H1 (cell line): ENCODE measurements around the gene CRCP. TPM values are rescaled to one million over a fixed set of nuclear protein-coding genes. Genes with fewer than 3 reads are reported as not detected.

Source experiments
- CTCF ChIA-PET: fragments of 300-600 bp; sonication (Branson Sonifier 250); formaldehyde crosslinking; loops from one replicate; lab custom pipeline; 2021; ENCODE audit not compliant: partially characterized antibody; lab: Charles Lee
- POLR2A ChIA-PET: fragments of 300-600 bp; sonication (Branson Sonifier 250); formaldehyde crosslinking; loops from one replicate; lab custom pipeline; 2021; ENCODE audit warnings: inconsistent platforms; ENCODE audit not compliant: partially characterized antibody; lab: Charles Lee
- DNase-seq, 2 experiments: peaks; one replicate each; pipeline versions ENCODE4 v3.0.0 to v3.0.0-alpha.2; 2010 to 2022; ENCODE audit warnings: low spot score in 2 of 2, low read depth in 1 of 2, mixed read lengths in 1 of 2
- FAIRE-seq: peaks from 2 replicates; lab custom pipeline; 2011; peaks lifted over from hg19 to GRCh38; lab: Jason Lieb, UNC
- H2AFZ ChIP-seq: 2 replicates; pipeline ENCODE4 v1.8.1; 2012; ENCODE audit warnings: low read length, inconsistent platforms
- H2AK5ac ChIP-seq: 2 replicates; pipeline ENCODE4 v1.6.1; 2013; ENCODE audit warnings: low read depth, low read length
- H2BK120ac ChIP-seq: replicated peaks from 2 replicates; pipeline ENCODE3; 2013; ENCODE audit warnings: low read depth, low read length, inconsistent platforms
- H2BK12ac ChIP-seq: 2 replicates; pipeline ENCODE4 v1.6.1; 2013; ENCODE audit warnings: low read depth, low read length
- H2BK15ac ChIP-seq: 2 replicates; pipeline ENCODE4 v1.6.1; 2013; ENCODE audit warnings: low read length
- H2BK20ac ChIP-seq: 2 replicates; pipeline ENCODE4 v1.6.1; 2013; ENCODE audit warnings: low read length
- H2BK5ac ChIP-seq: 2 replicates; pipeline ENCODE4 v1.6.1; 2013; ENCODE audit warnings: low read depth, low read length
- H3K14ac ChIP-seq: 2 replicates; pipeline ENCODE4 v1.6.1; 2013; ENCODE audit warnings: inconsistent platforms; ENCODE audit not compliant: insufficient read length
- H3K18ac ChIP-seq: 2 replicates; pipeline ENCODE4 v1.6.1; 2013; ENCODE audit warnings: low read length; ENCODE audit errors: extremely low read depth
- H3K23ac ChIP-seq: 2 replicates; pipeline ENCODE4 v1.6.1; 2013; ENCODE audit warnings: inconsistent platforms; ENCODE audit not compliant: insufficient read length
- H3K23me2 ChIP-seq: 2 replicates; pipeline ENCODE4 v1.6.1; 2013; ENCODE audit warnings: low read depth, low read length
- H3K27ac ChIP-seq: 2 replicates; pipeline ENCODE4 v1.6.1; 2011; ENCODE audit warnings: low read depth, low read length, inconsistent platforms
- H3K27me3 ChIP-seq, 4 experiments: replicated peaks in 1 of 4; 1 replicate in 1 of 4; 2 replicates in 3 of 4; pipeline versions ENCODE4 v1.6.1 to v1.8.1; 2011 to 2013; ENCODE audit warnings: low read length in 3 of 4, mild to moderate bottlenecking in 3 of 4, inconsistent platforms in 2 of 4, mixed read lengths in 2 of 4, moderate library complexity in 1 of 4; ENCODE audit not compliant: control insufficient read depth in 3 of 4, insufficient read depth in 3 of 4; ENCODE audit errors: extremely low read depth in 1 of 4
- H3K36me3 ChIP-seq, 4 experiments: 2 replicates each; pipeline versions ENCODE4 v1.6.1 to v1.8.1; 2011 to 2013; ENCODE audit warnings: mild to moderate bottlenecking in 4 of 4, low read length in 3 of 4, moderate library complexity in 2 of 4, control low read depth in 1 of 4, inconsistent platforms in 1 of 4; ENCODE audit not compliant: insufficient read depth in 4 of 4, control insufficient read depth in 2 of 4
- H3K4ac ChIP-seq: replicated peaks from 2 replicates; pipeline ENCODE3; 2013; ENCODE audit warnings: low read length, low read depth, mixed read lengths, inconsistent platforms; ENCODE audit not compliant: insufficient read length
- H3K4me1 ChIP-seq, 4 experiments: replicated peaks in 1 of 4; 1 replicate in 1 of 4; 2 replicates in 3 of 4; pipeline versions ENCODE4 v1.6.1 to v1.8.1; 2011 to 2013; ENCODE audit warnings: low read length in 3 of 4, inconsistent platforms in 2 of 4, mixed read lengths in 1 of 4; ENCODE audit not compliant: insufficient read depth in 4 of 4, control insufficient read depth in 3 of 4
- H3K4me2 ChIP-seq, 2 experiments: 2 replicates each; pipeline versions ENCODE4 v1.6.1 to v1.8.1; 2011 to 2013; ENCODE audit warnings: low read depth in 2 of 2, low read length in 2 of 2, control low read depth in 1 of 2, inconsistent platforms in 1 of 2, mild to moderate bottlenecking in 1 of 2; ENCODE audit not compliant: insufficient read depth in 1 of 2
- H3K4me3 ChIP-seq, 4 experiments: fragments of 200-600, 300-600 bp in 1 of 4; sonication (generic), shearing (Covaris generic), sonication (Bioruptor Twin) in 1 of 4; 2 replicates each; pipeline versions ENCODE4 v1.5.1 to v1.8.1; 2011 to 2016; ENCODE audit warnings: low read length in 4 of 4, low read depth in 3 of 4, control low read depth in 2 of 4, inconsistent platforms in 2 of 4, mild to moderate bottlenecking in 2 of 4, mixed read lengths in 1 of 4, moderate library complexity in 1 of 4; ENCODE audit not compliant: insufficient read depth in 2 of 4; ENCODE audit errors: extremely low read depth in 1 of 4
- H3K56ac ChIP-seq: replicated peaks from 2 replicates; pipeline ENCODE3; 2013; ENCODE audit warnings: low read depth, mild to moderate bottlenecking, mixed read lengths, low read length, inconsistent platforms; ENCODE audit not compliant: insufficient read length
- H3K79me1 ChIP-seq: 2 replicates; pipeline ENCODE4 v1.6.1; 2013; ENCODE audit warnings: low read depth, low read length, control low read depth
- H3K79me2 ChIP-seq, 2 experiments: 2 replicates each; pipeline versions ENCODE4 v1.6.1 to v1.8.1; 2012 to 2013; ENCODE audit warnings: low read length in 2 of 2, mild to moderate bottlenecking in 2 of 2, inconsistent platforms in 1 of 2; ENCODE audit not compliant: insufficient read depth in 2 of 2, control insufficient read depth in 1 of 2
- H3K9ac ChIP-seq, 4 experiments: replicated peaks in 1 of 4; 1 replicate in 1 of 4; 2 replicates in 3 of 4; pipeline versions ENCODE4 v1.6.1 to v1.8.1; 2011 to 2013; ENCODE audit warnings: low read depth in 3 of 4, low read length in 3 of 4, control low read depth in 2 of 4, mild to moderate bottlenecking in 2 of 4, moderate library complexity in 2 of 4, inconsistent platforms in 1 of 4; ENCODE audit errors: extremely low read depth in 1 of 4
- H3K9me3 ChIP-seq, 2 experiments: 2 replicates each; pipeline versions ENCODE4 v1.6.1 to v1.8.1; 2012 to 2013; ENCODE audit warnings: mild to moderate bottlenecking in 2 of 2, moderate library complexity in 2 of 2, control low read depth in 1 of 2, inconsistent platforms in 1 of 2, low read depth in 1 of 2, low read length in 1 of 2, mixed read lengths in 1 of 2; ENCODE audit not compliant: insufficient read depth in 2 of 2
- H4K20me1 ChIP-seq, 2 experiments: replicated peaks in 1 of 2; 2 replicates each; pipeline versions ENCODE3 to v1.8.1; 2011 to 2013; ENCODE audit warnings: inconsistent platforms in 2 of 2, low read length in 2 of 2, mild to moderate bottlenecking in 1 of 2; ENCODE audit not compliant: insufficient read depth in 2 of 2, control insufficient read depth in 1 of 2
- H4K5ac ChIP-seq: 2 replicates; pipeline ENCODE4 v1.6.1; 2013; ENCODE audit warnings: low read length, low read depth, mixed read lengths, inconsistent platforms; ENCODE audit not compliant: insufficient read length
- H4K8ac ChIP-seq: 2 replicates; pipeline ENCODE4 v1.8.0; 2013; ENCODE audit warnings: mild to moderate bottlenecking, moderate library complexity, low read length, inconsistent platforms; ENCODE audit not compliant: insufficient read depth; ENCODE audit errors: extremely low read depth
- H4K91ac ChIP-seq: replicated peaks from 2 replicates; pipeline ENCODE3; 2013; ENCODE audit warnings: low read length, mixed read lengths, inconsistent platforms; ENCODE audit not compliant: insufficient read length
- ASH2L ChIP-seq: fragments of 200-600, 300-600 bp; sonication (generic); IDR thresholded peaks from one replicate; pipeline ENCODE4 v1.7.1; 2017; ENCODE audit warnings: low read length
- CHD1 ChIP-seq: IDR thresholded peaks from 2 replicates; pipeline ENCODE4 v1.6.1; 2012; ENCODE audit warnings: low read depth, low read length, improper control_type of control experiment
- CTCF ChIP-seq, 3 experiments: IDR thresholded peaks; 1 replicate in 2 of 3; 2 replicates in 1 of 3; pipeline versions ENCODE4 v1.5.1 to v1.6.1; 2011; ENCODE audit warnings: low read length in 3 of 3, mild to moderate bottlenecking in 3 of 3, inconsistent platforms in 2 of 3, low read depth in 1 of 3, moderate library complexity in 1 of 3; ENCODE audit not compliant: insufficient read depth in 1 of 3; ENCODE audit errors: control extremely low read depth in 1 of 3
- EP300 ChIP-seq, 2 experiments: IDR thresholded peaks; 1 replicate in 1 of 2; 2 replicates in 1 of 2; pipeline ENCODE4 v1.6.1; 2011 to 2012; ENCODE audit warnings: low read depth in 2 of 2, low read length in 2 of 2, mild to moderate bottlenecking in 2 of 2, borderline replicate concordance in 1 of 2, inconsistent platforms in 1 of 2, moderate library complexity in 1 of 2
- KDM1A ChIP-seq: fragments of 200-600, 300-600 bp; sonication (generic); IDR thresholded peaks from 2 replicates; pipeline ENCODE4 v1.7.1; 2016; ENCODE audit warnings: mild to moderate bottlenecking, low read length, borderline replicate concordance
- KDM5A ChIP-seq: fragments of 200-600 bp; IDR thresholded peaks from 2 replicates; pipeline ENCODE4 v1.7.1; 2012; ENCODE audit warnings: mild to moderate bottlenecking, low read length, inconsistent platforms, mixed read lengths
- SP2 ChIP-seq: IDR thresholded peaks from 2 replicates; pipeline ENCODE4 v1.6.1; 2012; ENCODE audit warnings: mild to moderate bottlenecking, low read length, inconsistent platforms
- SP4 ChIP-seq: IDR thresholded peaks from 2 replicates; pipeline ENCODE4 v1.6.1; 2012; ENCODE audit warnings: low read length, inconsistent platforms
- TBP ChIP-seq: IDR thresholded peaks from 2 replicates; pipeline ENCODE4 v1.6.1; 2011; ENCODE audit warnings: low read depth, low read length, improper control_type of control experiment
- USF2 ChIP-seq: IDR thresholded peaks from 2 replicates; pipeline ENCODE4 v1.6.1; 2011; ENCODE audit warnings: low read length, improper control_type of control experiment
- WGBS, 2 experiments: shearing (Covaris generic) in 1 of 2; methylation state at CpG; one replicate each; pipeline versions ENCODE4 v1.1.6 to v1.1.7; 2013 to 2015; ENCODE audit warnings: low lambda C conversion rate in 2 of 2, mixed read lengths in 2 of 2, inconsistent platforms in 1 of 2, low coverage in 1 of 2, missing lambda C conversion rate in 1 of 2; ENCODE audit not compliant: insufficient replicate concordance in 2 of 2, insufficient coverage in 1 of 2, insufficient read length in 1 of 2; ENCODE audit errors: extremely low coverage in 1 of 2, missing lambda C conversion rate in 1 of 2; 5-methylcytosine and 5-hydroxymethylcytosine counted together
- polyA plus RNA-seq, 7 experiments: library from polyadenylated mRNA; depleted of rRNA in 3 of 7; stranded (reverse) in 5 of 7; unstranded in 2 of 7; fragments of >200 nt in 5 of 7; fragments of 200-250 nt in 2 of 7; gene quantifications; 1 replicate in 5 of 7; 2 replicates in 1 of 7; 4 replicates in 1 of 7; pipeline versions ENCODE4 v1.2.1 to v1.2.3, GENCODE V29; 2011 to 2013; ENCODE audit warnings: missing spikeins in 2 of 7, mixed read lengths in 2 of 7
- total RNA-seq: library from RNA; stranded (reverse); fragmentation: NEBNext Ultra II Directional; extraction: Animal tissue kit (Norgen Biotek cat#: 25700); gene quantifications from 2 replicates; pipeline ENCODE4 v1.2.1, GENCODE V29; 2021

Gene CRCP
- total and polyA plus RNA-seq, 2 of the 8 experiments (the other 6 are each of a cell fraction or from before 2014, with no cell fraction given), result 15.0 to 29.3 TPM

GRCh38 chr7:66142334-66142733, 27.7 kb downstream of the CRCP start:
- no peak overlapping the region for H3K27ac ChIP-seq
- H3K4me1 ChIP-seq, result no peaks in the 10 kb centered on the region
- H3K14ac ChIP-seq, result no peak overlapping the region
- no peaks in the 10 kb centered on the region for H3K9me3 ChIP-seq
- no peak overlapping the region for H3K4ac ChIP-seq
- no peak overlapping the region for H2BK5ac ChIP-seq
- FAIRE-seq (no peak), DNase-seq (no peak)
- no peaks in the 10 kb centered on the region for H3K27me3 ChIP-seq
- no peak overlapping the region for H2BK120ac ChIP-seq
- H2BK20ac ChIP-seq, result no peak overlapping the region
- no peak overlapping the region for H4K5ac ChIP-seq
- no peak overlapping the region for H3K23ac ChIP-seq
- H2BK15ac ChIP-seq, result no peak overlapping the region
- H4K8ac ChIP-seq, result no peak overlapping the region
- no peak overlapping the region for H3K56ac ChIP-seq
- H3K36me3 ChIP-seq, result peaks cover 2 to 31% (median 9%) of the 10 kb centered on the region in 4 experiments; a peak in 5 of 8 replicates
- 98% methylated on average over 3 of the region's 3 CpGs; no CpG with 5 or more reads in 1 of the 2 experiments for WGBS, 2 experiments
- no peak overlapping the region for H3K18ac ChIP-seq
- CTCF ChIA-PET, result interaction anchor here (0.6 to 1.3 kb wide), 4 partner anchors 8 to 112 kb away, joined by 3 read pairs; partner anchors contain the start of gene TPST1
- no peak overlapping the region for H3K4me3 ChIP-seq
- no peak overlapping the region for H2AK5ac ChIP-seq
- no peaks in the 10 kb centered on the region for H3K23me2 ChIP-seq
- H4K91ac ChIP-seq, result no peak overlapping the region
- peaks cover 6 to 8% of the 10 kb centered on the region in 2 experiments for H4K20me1 ChIP-seq
- H3K9ac ChIP-seq, result no peak overlapping the region
- H2AFZ ChIP-seq, result no peak overlapping the region
- H3K4me2 ChIP-seq, result no peak overlapping the region
- H3K79me2 ChIP-seq, result no peaks in the 10 kb centered on the region; a peak in 2 of 4 replicates
- H2BK12ac ChIP-seq, result no peak overlapping the region
- POLR2A ChIA-PET, result interaction anchor here (1.2 kb wide), 1 partner anchor 9 kb away, joined by 3 read pairs; no protein-coding TSS in a partner anchor
- 0 out of 2 replicates have a peak, but pooled peaks cover 2% of the 10 kb centered on the region for H3K79me1 ChIP-seq
- no peak for TF ChIP-seq KDM5A
- TF ChIP-seq KDM1A, result no peak
- TF ChIP-seq SP4, result no peak
- TF ChIP-seq CHD1, result no peak
- TF ChIP-seq SP2, result no peak
- TF ChIP-seq CTCF (IDR thresholded peaks at IDR 0.05; ENCODE audit: control extremely low read depth in 1 of 3, insufficient read depth in 1 of 3, low read depth in 1 of 3, low read length in 3 of 3), result no peak
- TF ChIP-seq TBP, result no peak
- no peak for TF ChIP-seq ASH2L
- TF ChIP-seq EP300 (IDR thresholded peaks at IDR 0.05; ENCODE audit: borderline replicate concordance in 1 of 2, low read depth in 2 of 2, low read length in 2 of 2), result no peak
- TF ChIP-seq USF2, result no peak
